Ramos (cell line): ENCODE results near the gene STIM1.

Source experiments
- in situ Hi-C: fragments of 300-500 bp; cut with MboI; formaldehyde crosslinking; loops from one replicate; pipeline ENCODE4 v1.14.3; 2022; ENCODE audit warnings: low sequenced_read_pairs; ENCODE audit not compliant: unreplicated experiment

STIM1 gene

GRCh38 chr11:3964056-3964455 is 108.6 kb downstream of the STIM1 start:
- in situ Hi-C loops = no loop called here

GRCh38 chr11:3964935-3965604 is 109.6 kb downstream of the STIM1 start:
- in situ Hi-C loops = no loop called here

- in situ Hi-C loops = no loop called here
These were observed 112.2 kb downstream of the STIM1 start for GRCh38 chr11:3967695-3968094.

GRCh38 chr11:3969200-3969599 is 113.7 kb downstream of the STIM1 start:
- in situ Hi-C loops = no loop called here

GRCh38 chr11:3969613-3970012 is 114.1 kb downstream of the STIM1 start:
- in situ Hi-C loops = no loop called here

- in situ Hi-C loops = no loop called here
These were observed 114.6 kb downstream of the STIM1 start for GRCh38 chr11:3970108-3970507.

- in situ Hi-C loops = no loop called here
These were observed 116.4 kb downstream of the STIM1 start for GRCh38 chr11:3971756-3972404.

- in situ Hi-C loops = no loop called here
These were observed 117.0 kb downstream of the STIM1 start for GRCh38 chr11:3972431-3972830.

- in situ Hi-C loops = no loop called here
These were observed 121.6 kb downstream of the STIM1 start for GRCh38 chr11:3977078-3977477.

- in situ Hi-C loops = no loop called here
These were observed 125.7 kb downstream of the STIM1 start for GRCh38 chr11:3981084-3981633.

GRCh38 chr11:3982431-3982830 is 127.0 kb downstream of the STIM1 start:
- in situ Hi-C loops = no loop called here

- in situ Hi-C loops = no loop called here
These were observed 127.6 kb downstream of the STIM1 start for GRCh38 chr11:3983101-3983500.

- in situ Hi-C loops = no loop called here
These were observed 129.4 kb downstream of the STIM1 start for GRCh38 chr11:3984896-3985295.

- in situ Hi-C loops = no loop called here
These were observed 130.2 kb downstream of the STIM1 start for GRCh38 chr11:3985631-3986030.

GRCh38 chr11:3986301-3986700 is 130.8 kb downstream of the STIM1 start:
- in situ Hi-C loops = no loop called here

GRCh38 chr11:3989276-3989920 is 133.9 kb downstream of the STIM1 start:
- in situ Hi-C loops = no loop called here

GRCh38 chr11:3989921-3990290 is 134.4 kb downstream of the STIM1 start:
- in situ Hi-C loops = no loop called here

GRCh38 chr11:3990406-3990805 is 134.9 kb downstream of the STIM1 start:
- in situ Hi-C loops = no loop called here

GRCh38 chr11:3992964-3993363 is 137.5 kb downstream of the STIM1 start:
- in situ Hi-C loops = no loop called here

- in situ Hi-C loops = no loop called here
These were observed 138.7 kb downstream of the STIM1 start for GRCh38 chr11:3994030-3994640.

GRCh38 chr11:3995307-3995706 is 139.8 kb downstream of the STIM1 start:
- in situ Hi-C loops = no loop called here
